ENCODE measurements around the gene NPIPA1.
"Not testable (repeated sequence)": the region's sequence is repeated elsewhere in the genome, so short reads cannot be mapped to it uniquely, and the experiment has no call there.

DNA sequence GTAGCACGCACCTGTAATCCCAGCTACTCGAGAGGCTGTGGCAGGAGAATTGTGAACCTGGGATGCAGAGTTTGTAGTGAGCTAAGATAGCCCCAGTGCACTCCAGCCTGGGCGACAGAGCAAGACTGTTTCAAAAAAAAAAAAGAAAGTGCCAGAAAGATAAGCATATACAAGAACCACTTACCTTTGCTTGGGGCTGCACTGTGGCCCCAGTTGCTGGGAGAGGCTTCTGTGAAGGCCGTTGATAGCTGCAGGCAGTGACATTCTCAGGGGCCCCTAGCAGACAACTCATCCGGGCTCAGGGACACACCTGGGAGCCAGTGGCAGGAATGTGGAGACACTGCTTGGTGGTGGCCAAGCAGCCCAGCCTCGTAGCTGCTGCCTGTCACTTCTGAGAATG lies 45.1 kb upstream of the NPIPA1 start:
- not testable (repeated sequence) for TF ChIP-seq CTCF (conservative IDR thresholded peaks at IDR 0.05 in 1 of 2, IDR thresholded peaks at IDR 0.05 in 1 of 2; ENCODE audit: extremely low read depth in 1 of 2, insufficient read depth in 1 of 2, low read depth in 1 of 2, low read length in 2 of 2); EZH2 (IDR thresholded peaks at IDR 0.05; ENCODE audit: borderline replicate concordance, low read length)
